Heart right ventricle (tissue), 16 donors: Measurements from ENCODE around the gene CARD19. TPM values are rescaled to one million over a fixed set of nuclear protein-coding genes. Genes with fewer than 3 reads are reported as not detected.

Source experiments
- ATAC-seq, 8 donors: fragments of 200-7000 bp; cut with Tn5 transposase; one replicate each; pipeline ENCODE4 v1.9.1; 2020; ENCODE audit warnings: mild to moderate bottlenecking in 8 of 8, moderate library complexity in 8 of 8, moderate number of reproducible peaks in 1 of 8
- DNase-seq, 2 donors: peaks; one replicate each; pipeline ENCODE4 v3.0.0-alpha.2; 2020
- H3K27ac ChIP-seq, 10 donors: fragments of 200-600 bp; sonication (generic) in 2 of 10; one replicate each; pipeline versions ENCODE4 v1.5.0 to v1.8.0; 2020 to 2022; ENCODE audit warnings: mild to moderate bottlenecking in 3 of 10
- H3K27me3 ChIP-seq, 7 donors: fragments of 200-600 bp; one replicate each; pipeline ENCODE4 v1.8.0; 2021 to 2022; ENCODE audit warnings: mild to moderate bottlenecking in 2 of 7
- H3K36me3 ChIP-seq, 9 donors: fragments of 200-600 bp; sonication (generic) in 1 of 9; one replicate each; pipeline versions ENCODE4 v1.5.0 to v1.8.0; 2020 to 2022; ENCODE audit warnings: mild to moderate bottlenecking in 2 of 9
- H3K4me1 ChIP-seq, 9 donors: fragments of 200-600 bp; sonication (generic) in 1 of 9; one replicate each; pipeline versions ENCODE4 v1.5.0 to v1.8.0; 2020 to 2022; ENCODE audit warnings: mild to moderate bottlenecking in 4 of 9
- H3K4me3 ChIP-seq, 10 donors: fragments of 200-600 bp; sonication (generic) in 2 of 10; one replicate each; pipeline versions ENCODE4 v1.5.0 to v1.8.0; 2020 to 2022; ENCODE audit warnings: mild to moderate bottlenecking in 7 of 10, moderate library complexity in 2 of 10
- H3K9me3 ChIP-seq, 11 donors: fragments of 200-600 bp in 10 of 11; sonication (generic) in 2 of 11; one replicate each; pipeline versions ENCODE4 v1.5.0 to v1.8.0; 2013 to 2022; ENCODE audit warnings: mild to moderate bottlenecking in 2 of 11, control low read depth in 1 of 11, moderate library complexity in 1 of 11
- CTCF ChIP-seq, 9 donors: fragments of 200-600 bp; sonication (generic) in 2 of 9; IDR thresholded peaks; one replicate each; pipeline versions ENCODE4 v1.5.0 to v1.8.0; 2021 to 2022; ENCODE audit warnings: antibody characterized with exemption in 9 of 9, mild to moderate bottlenecking in 5 of 9, moderate library complexity in 1 of 9
- WGBS, 2 donors: extraction: QIAGEN DNeasy Blood & Tissue Kit; methylation state at CpG; one replicate each; pipeline ENCODE4 v1.1.7; 2013; ENCODE audit warnings: inconsistent platforms in 1 of 2; 5-methylcytosine and 5-hydroxymethylcytosine counted together
- intact Hi-C, 10 donors: fragments of 100-400 bp; cut with DNase I; formaldehyde crosslinking; loops; one replicate each; pipeline versions ENCODE4 v1.11.1 to v1.14.2; 2022
- polyA plus RNA-seq, 2 donors: library from polyadenylated mRNA; stranded (reverse); fragments of 200-250 nt; gene quantifications; one replicate each; pipeline ENCODE4 v1.2.3, GENCODE V29; 2013
- total RNA-seq, 10 donors: library from RNA; stranded (reverse); fragmentation: NEBNext Ultra II Directional in 3 of 10; extraction: Animal tissue kit (Norgen Biotek cat#: 25700) in 3 of 10; gene quantifications; one replicate each; pipeline versions ENCODE4 v1.2.1 to v1.2.4, GENCODE V29; 2021 to 2023
- donor health status: Arrhythmogenic right ventricular cardiomyopathy.
- donor health status: ischemic (EF 13 %, LVEDD 7.1; RV severe dilation, severe dysfunction).
- donor health status: healthy with polysubstance abuse.
- donor health status: DM: no; HTN: yes; CAD: no.
- donor health status: DM: no; HTN: no; CAD: no.
- donor health status: ischemic (EF 25% LVEDD 6.9; RV normal size, moderate dysfunction).
- donor health status: ischemic (EF 25% LVEDD 5.7; RV mildly dilated, moderate dysfunction).
- donor health status: healthy.
- donor health status: DM: yes; HTN: yes; CAD: no.
- donor health status: Ischemic cardiomyopathy.
- donor health status: ischemic (EF 35%, LVEDD 5.7; RV mildly dilated, moderate dysfunction).
- donor health status: nonischemic (EF 11% LVEDD 7.7; RV severe dilation, severe dysfunction).
- donor health status: DM: yes; HTN: yes; CAD: no.
- donor health status: PGD.
- donor health status: ischemic (EF 29% LVEDD 5.4; RV normal size, mild dysfunction).
- donor health status: nonischemic (EF 23%, LVEDD 6.1; RV moderate dilation, normal function).

Gene CARD19
- total and polyA plus RNA-seq, 12 donors: 22.3 to 47.3 (median 26.1) TPM

- H3K9me3 ChIP-seq: no peaks in the 10 kb centered on the region
- H3K27me3 ChIP-seq: no peaks in the 10 kb centered on the region
- peak overlapping the region in 2 of 10 donors; percentile 70 to 88 for H3K27ac ChIP-seq
- WGBS, 2 donors: 90 to 93% methylated on average over 13 of the region's 13 CpGs
- intact Hi-C loops: loop anchor here in 1 of 10 donors (5.0 kb wide), 1 partner anchor 189 kb away; no protein-coding TSS in a partner anchor
- peaks cover 0 to 55% (median 13%) of the 10 kb centered on the region in 9 donors for H3K36me3 ChIP-seq
- DNase-seq (no peak), ATAC-seq (no peak)
- peaks cover 0 to 77% (median 5%) of the 10 kb centered on the region in 9 donors for H3K4me1 ChIP-seq
- no peak overlapping the region for H3K4me3 ChIP-seq
- TF ChIP-seq CTCF (IDR thresholded peaks at IDR 0.05): no peak
Measured at GRCh38 chr9:93112864-93113389, 16.9 kb downstream of the CARD19 start.

- H3K27ac ChIP-seq: peak overlapping the region in 3 of 10 donors; percentile 7 to 89 (median 62)
- DNase-seq (no peak), ATAC-seq (peak in 1 of 8 donors; percentile 3)
- no peak overlapping the region for H3K4me3 ChIP-seq
- no peaks in the 10 kb centered on the region for H3K9me3 ChIP-seq
- H3K4me1 ChIP-seq: peaks cover 0 to 75% (median 6%) of the 10 kb centered on the region in 9 donors
- H3K36me3 ChIP-seq: peaks cover 0 to 45% (median 12%) of the 10 kb centered on the region in 9 donors
- intact Hi-C loops: loop anchor here in 1 of 10 donors (5.0 kb wide), 1 partner anchor 188 kb away; no protein-coding TSS in a partner anchor
- no peaks in the 10 kb centered on the region for H3K27me3 ChIP-seq
- 86 to 87% methylated on average over 17 of the region's 17 CpGs for WGBS, 2 donors
- TF ChIP-seq CTCF (IDR thresholded peaks at IDR 0.05): no peak
Measured at GRCh38 chr9:93114169-93114983, 18.4 kb downstream of the CARD19 start.

GRCh38 chr9:93114984-93115335 lies 18.9 kb downstream of the CARD19 start:
- ATAC-seq: no peak
- H3K4me1 ChIP-seq: peaks cover under 1 to 75% (median 11%) of the 10 kb centered on the region in 9 donors
- no peak for TF ChIP-seq CTCF (IDR thresholded peaks at IDR 0.05)
- H3K27me3 ChIP-seq: no peaks in the 10 kb centered on the region
- intact Hi-C loops: loop anchor here in 1 of 10 donors (5.0 kb wide), 1 partner anchor 187 kb away; no protein-coding TSS in a partner anchor
- no peak overlapping the region for H3K4me3 ChIP-seq
- H3K9me3 ChIP-seq: no peaks in the 10 kb centered on the region
- no peak for DNase-seq
- 89 to 91% methylated on average over 5 of the region's 5 CpGs for WGBS, 2 donors
- H3K27ac ChIP-seq: peak overlapping the region in 2 of 10 donors; percentile 62 to 89
- peaks cover 0 to 40% (median 12%) of the 10 kb centered on the region in 9 donors for H3K36me3 ChIP-seq

DNA sequence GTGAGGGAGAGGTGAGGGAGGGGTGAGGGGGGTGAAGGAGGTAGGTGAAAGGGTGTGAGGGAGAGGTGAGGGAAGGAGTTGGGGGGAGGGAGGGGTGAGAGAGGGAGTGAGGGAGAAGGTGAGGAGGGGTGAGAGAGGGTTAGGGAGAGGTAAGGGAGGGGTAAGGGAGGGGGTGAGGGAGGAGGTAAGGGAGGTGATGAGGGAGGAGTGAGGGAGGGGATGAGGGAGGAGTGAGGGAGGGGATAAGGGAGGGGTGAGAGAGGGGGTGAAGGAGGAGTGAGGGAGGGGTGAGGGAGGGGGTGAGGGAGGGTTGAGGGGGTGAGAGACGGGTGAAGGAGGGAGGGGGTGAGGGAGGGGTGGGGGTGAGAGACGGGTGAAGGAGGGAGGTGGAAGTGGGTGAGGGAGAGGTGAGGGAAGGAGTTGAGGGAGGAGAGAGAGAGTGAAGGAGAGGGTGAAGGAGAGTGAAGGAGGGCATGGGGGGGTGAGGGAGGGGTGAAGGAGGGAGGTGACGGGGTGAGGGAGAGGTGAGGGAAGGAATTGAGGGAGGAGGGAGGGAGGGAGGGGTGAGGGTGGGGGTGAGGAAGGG lies 19.6 kb downstream of the CARD19 start:
- no peaks in the 10 kb centered on the region for H3K27me3 ChIP-seq
- H3K9me3 ChIP-seq: no peaks in the 10 kb centered on the region
- H3K27ac ChIP-seq: peak overlapping the region in 2 of 10 donors; percentile 62 to 95
- no peak for DNase-seq
- ATAC-seq: no peak
- intact Hi-C loops: no loop called here
- no peak overlapping the region for H3K4me3 ChIP-seq
- peaks cover 7 to 75% (median 17%) of the 10 kb centered on the region in 9 donors for H3K4me1 ChIP-seq
- 50 to 58% methylated on average over 3 of the region's 3 CpGs for WGBS, 2 donors
- peaks cover 0 to 35% (median 12%) of the 10 kb centered on the region in 9 donors for H3K36me3 ChIP-seq
- no peak for TF ChIP-seq CTCF (IDR thresholded peaks at IDR 0.05)
